Neural cell (in vitro differentiated cells): ENCODE data around the gene DAG1. TPM values are rescaled to one million over a fixed set of nuclear protein-coding genes. Genes with fewer than 3 reads are reported as not detected.

ENCODE experiments used
- H2AFZ ChIP-seq: fragments of 200-600, 300-800 bp; sonication (generic), shearing (Covaris generic); 2 replicates; pipeline ENCODE4 v1.6.0; 2014; ENCODE audit warnings: low read depth, mild to moderate bottlenecking, antibody characterized with exemption, low read length, moderate library complexity
- H3F3A ChIP-seq: fragments of 200-600 bp; shearing (Covaris generic); 2 replicates; pipeline ENCODE4 v1.6.1; 2016; ENCODE audit warnings: mild to moderate bottlenecking, moderate library complexity, mixed read lengths, antibody characterized with exemption, low read length; ENCODE audit not compliant: insufficient read depth, poor library complexity, severe bottlenecking
- H3K27ac ChIP-seq: fragments of 200-600, 300-800 bp; sonication (generic), shearing (Covaris generic); 2 replicates; pipeline ENCODE4 v1.5.1; 2014; ENCODE audit warnings: mild to moderate bottlenecking, low read length, moderate library complexity
- H3K27me3 ChIP-seq: fragments of 300-800, 200-600 bp; sonication (generic), shearing (Covaris generic); 2 replicates; pipeline ENCODE4 v1.6.0; 2014; ENCODE audit warnings: mild to moderate bottlenecking, low read depth, low read length, moderate library complexity; ENCODE audit not compliant: insufficient read depth
- H3K36me3 ChIP-seq: fragments of 300-800, 200-600 bp; sonication (generic), shearing (Covaris generic); 2 replicates; pipeline ENCODE4 v1.5.1; 2014; ENCODE audit warnings: mild to moderate bottlenecking, antibody characterized with exemption, low read length, moderate library complexity; ENCODE audit not compliant: insufficient read depth
- H3K4me2 ChIP-seq: fragments of 300-800, 200-600 bp; sonication (generic), shearing (Covaris generic); 2 replicates; pipeline ENCODE4 v1.6.0; 2014; ENCODE audit warnings: mild to moderate bottlenecking, low read length
- H3K4me3 ChIP-seq: fragments of 300-800, 200-600 bp; sonication (generic), shearing (Covaris generic); 2 replicates; pipeline ENCODE4 v1.5.1; 2014; ENCODE audit warnings: mild to moderate bottlenecking, low read length, moderate library complexity
- H3K79me2 ChIP-seq: fragments of 200-600 bp; shearing (Covaris generic); replicated peaks from 2 replicates; pipeline ENCODE4 v1.6.0; 2014; ENCODE audit warnings: mild to moderate bottlenecking, low read length, moderate library complexity; ENCODE audit not compliant: insufficient read depth
- H3K9ac ChIP-seq: fragments of 300-800, 200-600 bp; sonication (generic), shearing (Covaris generic); 2 replicates; pipeline ENCODE4 v1.6.1; 2016; ENCODE audit warnings: mild to moderate bottlenecking, low read length, mixed read lengths
- H3K9me2 ChIP-seq: fragments of 200-600 bp; shearing (Covaris generic); 2 replicates; pipeline ENCODE4 v1.6.1; 2016; ENCODE audit warnings: mild to moderate bottlenecking, low read length, mixed read lengths; ENCODE audit not compliant: insufficient read depth
- H3K9me3 ChIP-seq: fragments of 200-600, 300-800 bp; sonication (generic), shearing (Covaris generic); 2 replicates; pipeline ENCODE4 v1.6.1; 2016; ENCODE audit warnings: mild to moderate bottlenecking, mixed run types, low read length, moderate library complexity, mixed read lengths
- H4K20me1 ChIP-seq: fragments of 200-600 bp; shearing (Covaris generic); 2 replicates; pipeline ENCODE4 v1.6.1; 2016; ENCODE audit warnings: mild to moderate bottlenecking, mixed run types; ENCODE audit not compliant: insufficient read depth
- EP300 ChIP-seq: fragments of 450-650 bp; conservative IDR thresholded peaks from 2 replicates; pipeline ENCODE4 v1.6.1; 2014; ENCODE audit warnings: antibody characterized with exemption, mild to moderate bottlenecking, moderate library complexity; ENCODE audit not compliant: poor library complexity, severe bottlenecking
- EZH2 ChIP-seq: fragments of 200-600, 300-800 bp; shearing (Covaris generic), sonication (generic); IDR thresholded peaks from 2 replicates; pipeline ENCODE4 v1.6.1; 2014; ENCODE audit warnings: antibody characterized with exemption, low read length, borderline replicate concordance, mild to moderate bottlenecking; ENCODE audit not compliant: insufficient read depth, poor library complexity, severe bottlenecking
- MXI1 ChIP-seq: fragments of 450-650 bp; conservative IDR thresholded peaks from 2 replicates; pipeline ENCODE4 v1.6.1; 2014; ENCODE audit warnings: antibody characterized with exemption, mild to moderate bottlenecking; ENCODE audit not compliant: poor library complexity, severe bottlenecking
- POLR2AphosphoS5 ChIP-seq: IDR thresholded peaks from 2 replicates; pipeline ENCODE4 v1.6.1; 2012
- RAD21 ChIP-seq: fragments of 450-650 bp; conservative IDR thresholded peaks from 2 replicates; pipeline ENCODE4 v1.6.1; 2014; ENCODE audit warnings: antibody characterized with exemption, mild to moderate bottlenecking, moderate library complexity
- REST ChIP-seq: IDR thresholded peaks from 2 replicates; pipeline ENCODE4 v1.6.1; 2012; ENCODE audit warnings: borderline replicate concordance
- SMC3 ChIP-seq: fragments of 450-650 bp; conservative IDR thresholded peaks from 2 replicates; pipeline ENCODE4 v1.6.1; 2014; ENCODE audit warnings: antibody characterized with exemption, mild to moderate bottlenecking, moderate library complexity; ENCODE audit not compliant: poor library complexity
- TAF1 ChIP-seq: IDR thresholded peaks from 2 replicates; pipeline ENCODE4 v1.6.1; 2012; ENCODE audit warnings: low read depth
- polyA plus RNA-seq: library from polyadenylated mRNA; depleted of rRNA; stranded (reverse); fragments of >200 nt; gene quantifications from 2 replicates; pipeline ENCODE4 v1.2.3, GENCODE V29; 2014
- TF ChIP-seq, protein P1 (sequence below): fragments of 450-650 bp; IDR thresholded peaks from 2 replicates; pipeline ENCODE4 v1.5.1; 2014; ENCODE audit warnings: antibody characterized with exemption, mild to moderate bottlenecking, moderate library complexity; ENCODE audit not compliant: poor library complexity, severe bottlenecking

Gene DAG1
- polyA plus RNA-seq, 1 donor from 2014 or later, result 14.3 TPM

- TF ChIP-seq SMC3, result no peak
- TF ChIP-seq, protein P1, sequence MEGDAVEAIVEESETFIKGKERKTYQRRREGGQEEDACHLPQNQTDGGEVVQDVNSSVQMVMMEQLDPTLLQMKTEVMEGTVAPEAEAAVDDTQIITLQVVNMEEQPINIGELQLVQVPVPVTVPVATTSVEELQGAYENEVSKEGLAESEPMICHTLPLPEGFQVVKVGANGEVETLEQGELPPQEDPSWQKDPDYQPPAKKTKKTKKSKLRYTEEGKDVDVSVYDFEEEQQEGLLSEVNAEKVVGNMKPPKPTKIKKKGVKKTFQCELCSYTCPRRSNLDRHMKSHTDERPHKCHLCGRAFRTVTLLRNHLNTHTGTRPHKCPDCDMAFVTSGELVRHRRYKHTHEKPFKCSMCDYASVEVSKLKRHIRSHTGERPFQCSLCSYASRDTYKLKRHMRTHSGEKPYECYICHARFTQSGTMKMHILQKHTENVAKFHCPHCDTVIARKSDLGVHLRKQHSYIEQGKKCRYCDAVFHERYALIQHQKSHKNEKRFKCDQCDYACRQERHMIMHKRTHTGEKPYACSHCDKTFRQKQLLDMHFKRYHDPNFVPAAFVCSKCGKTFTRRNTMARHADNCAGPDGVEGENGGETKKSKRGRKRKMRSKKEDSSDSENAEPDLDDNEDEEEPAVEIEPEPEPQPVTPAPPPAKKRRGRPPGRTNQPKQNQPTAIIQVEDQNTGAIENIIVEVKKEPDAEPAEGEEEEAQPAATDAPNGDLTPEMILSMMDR, result no peak
- no peak for TF ChIP-seq TAF1
- no peak for TF ChIP-seq REST
- TF ChIP-seq EZH2, result no peak
- no peak for TF ChIP-seq EP300
- no peak for TF ChIP-seq MXI1
- TF ChIP-seq POLR2AphosphoS5, result no peak
- TF ChIP-seq RAD21, result no peak
- no peaks in the 10 kb centered on the region for H3K9me2 ChIP-seq
- no peaks in the 10 kb centered on the region for H3F3A ChIP-seq
- no peaks in the 10 kb centered on the region for H3K27me3 ChIP-seq
- H3K9ac ChIP-seq, result no peak overlapping the region
- H4K20me1 ChIP-seq, result no peaks in the 10 kb centered on the region
- H3K9me3 ChIP-seq, result no peaks in the 10 kb centered on the region
- H3K79me2 ChIP-seq, result no peaks in the 10 kb centered on the region
- no peak overlapping the region for H3K4me3 ChIP-seq
- no peak overlapping the region for H2AFZ ChIP-seq
- no peak overlapping the region for H3K4me2 ChIP-seq
- peaks cover 7% of the 10 kb centered on the region for H3K36me3 ChIP-seq
- peak overlapping the region; percentile 79 for H3K27ac ChIP-seq
Observed at GRCh38 chr3:49533786-49534519, 63.9 kb downstream of the DAG1 start.

- Histone ChIP-seq H3K9ac (peak overlapping the region; percentile 49), H3K9me3 (no peaks in the 10 kb centered on the region), H4K20me1 (no peaks in the 10 kb centered on the region), H3K9me2 (no peaks in the 10 kb centered on the region), H3F3A (no peaks in the 10 kb centered on the region), H3K4me3 (peak overlapping the region; percentile 33), H2AFZ (no peak overlapping the region), H3K4me2 (peak overlapping the region; percentile 1), H3K27ac (peak overlapping the region; percentile 79), H3K36me3 (peaks cover 7% of the 10 kb centered on the region), H3K79me2 (no peaks in the 10 kb centered on the region), H3K27me3 (no peaks in the 10 kb centered on the region)
- TF ChIP-seq POLR2AphosphoS5 (peak; percentile 30), EP300 (peak; percentile 40), REST (peak; percentile 45)
- TF ChIP-seq, protein P1, result no peak
Observed at GRCh38 chr3:49534581-49535441, 64.7 kb downstream of the DAG1 start.
